ENCODE data around the gene GAS1.

DNA sequence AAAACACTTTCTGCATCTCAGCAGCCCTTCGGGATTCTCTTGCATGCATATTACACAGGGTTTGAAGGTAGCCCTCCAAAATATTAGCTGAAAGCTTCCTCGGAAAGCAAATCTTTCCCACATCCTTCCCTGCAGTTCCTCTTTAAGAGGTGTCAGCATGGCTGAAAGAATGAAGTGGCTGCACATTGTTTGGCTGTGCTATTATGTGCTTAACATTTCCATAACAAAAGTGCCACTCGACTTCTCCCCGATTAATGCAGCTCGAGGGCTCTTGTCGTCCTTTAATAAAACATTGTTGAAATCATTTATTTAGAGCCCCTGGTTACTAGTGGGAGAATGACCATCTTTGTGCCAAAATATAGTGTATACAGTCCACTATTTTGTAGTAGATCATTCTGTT, 6.5 kb downstream of the GAS1 start:
- TF ChIP-seq, protein P1, sequence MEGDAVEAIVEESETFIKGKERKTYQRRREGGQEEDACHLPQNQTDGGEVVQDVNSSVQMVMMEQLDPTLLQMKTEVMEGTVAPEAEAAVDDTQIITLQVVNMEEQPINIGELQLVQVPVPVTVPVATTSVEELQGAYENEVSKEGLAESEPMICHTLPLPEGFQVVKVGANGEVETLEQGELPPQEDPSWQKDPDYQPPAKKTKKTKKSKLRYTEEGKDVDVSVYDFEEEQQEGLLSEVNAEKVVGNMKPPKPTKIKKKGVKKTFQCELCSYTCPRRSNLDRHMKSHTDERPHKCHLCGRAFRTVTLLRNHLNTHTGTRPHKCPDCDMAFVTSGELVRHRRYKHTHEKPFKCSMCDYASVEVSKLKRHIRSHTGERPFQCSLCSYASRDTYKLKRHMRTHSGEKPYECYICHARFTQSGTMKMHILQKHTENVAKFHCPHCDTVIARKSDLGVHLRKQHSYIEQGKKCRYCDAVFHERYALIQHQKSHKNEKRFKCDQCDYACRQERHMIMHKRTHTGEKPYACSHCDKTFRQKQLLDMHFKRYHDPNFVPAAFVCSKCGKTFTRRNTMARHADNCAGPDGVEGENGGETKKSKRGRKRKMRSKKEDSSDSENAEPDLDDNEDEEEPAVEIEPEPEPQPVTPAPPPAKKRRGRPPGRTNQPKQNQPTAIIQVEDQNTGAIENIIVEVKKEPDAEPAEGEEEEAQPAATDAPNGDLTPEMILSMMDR (IDR thresholded peaks at IDR 0.05) = no peak
- TF ChIP-seq POLR2A (IDR thresholded peaks at IDR 0.05) = no peak
- no peak for TF ChIP-seq EP300 (IDR thresholded peaks at IDR 0.05; ENCODE audit: low read depth)

Data from transverse colon (tissue), 3 donors.